ENCODE results near the gene SGCG.
A peak's percentile ranks its signal among the peaks of the same experiment; 100 is the strongest.
"Not testable (repeated sequence)": the region's sequence is repeated elsewhere in the genome, so short reads cannot be mapped to it uniquely, and the experiment has no call there.

The SGCG gene

GRCh38 chr13:23180711-23181110 lies at the start of gene SGCG:
Gene SGCG, plus strand, starts transcription at chr13:23180979. Its CDS starts 22,716 bp downstream, at chr13:23203695.
- H3K4me3 ChIP-seq (ENCODE audit: low read length), result no peak within 1 kb of the TSS
- no peak for DNase-seq (ENCODE audit: low read depth)
- TF ChIP-seq CTCF (IDR thresholded peaks at IDR 0.05; ENCODE audit: insufficient read depth, low read depth, low read length, missing control alignments), result no peak

- no peak for TF ChIP-seq CTCF (IDR thresholded peaks at IDR 0.05; ENCODE audit: insufficient read depth, low read depth, low read length, missing control alignments)
- no peak overlapping the region for H3K4me3 ChIP-seq (ENCODE audit: low read length)
- no peak for DNase-seq (ENCODE audit: low read depth)
Observed at GRCh38 chr13:23134542-23134941, 46.2 kb upstream of the SGCG start.

- DNase-seq (ENCODE audit: low read depth), result peak; percentile 62
- TF ChIP-seq CTCF (IDR thresholded peaks at IDR 0.05; ENCODE audit: insufficient read depth, low read depth, low read length, missing control alignments), result no peak
- no peak overlapping the region for H3K4me3 ChIP-seq (ENCODE audit: low read length)
Observed at GRCh38 chr13:23140492-23140891, 40.3 kb upstream of the SGCG start.

GRCh38 chr13:23141964-23142363 lies 38.8 kb upstream of the SGCG start:
- no peak overlapping the region for H3K4me3 ChIP-seq (ENCODE audit: low read length)
- no peak for DNase-seq (ENCODE audit: low read depth)
- TF ChIP-seq CTCF (IDR thresholded peaks at IDR 0.05; ENCODE audit: insufficient read depth, low read depth, low read length, missing control alignments), result no peak

- H3K4me3 ChIP-seq (ENCODE audit: low read length); DNase-seq (ENCODE audit: low read depth): not testable (repeated sequence)
Observed at GRCh38 chr13:23142607-23143006, 38.2 kb upstream of the SGCG start.

- H3K4me3 ChIP-seq (ENCODE audit: low read length), result no peak overlapping the region
- TF ChIP-seq CTCF (IDR thresholded peaks at IDR 0.05; ENCODE audit: insufficient read depth, low read depth, low read length, missing control alignments), result no peak
- DNase-seq (ENCODE audit: low read depth), result no peak
Observed at GRCh38 chr13:23144431-23144830, 36.3 kb upstream of the SGCG start.

GRCh38 chr13:23146006-23146405 lies 34.8 kb upstream of the SGCG start:
- TF ChIP-seq CTCF (IDR thresholded peaks at IDR 0.05; ENCODE audit: insufficient read depth, low read depth, low read length, missing control alignments), result no peak
- DNase-seq (ENCODE audit: low read depth), result no peak
- no peak overlapping the region for H3K4me3 ChIP-seq (ENCODE audit: low read length)

All from epithelial cell of esophagus (primary cell).